Measurements from ENCODE around the gene WNK2.

- TF ChIP-seq, protein P1, sequence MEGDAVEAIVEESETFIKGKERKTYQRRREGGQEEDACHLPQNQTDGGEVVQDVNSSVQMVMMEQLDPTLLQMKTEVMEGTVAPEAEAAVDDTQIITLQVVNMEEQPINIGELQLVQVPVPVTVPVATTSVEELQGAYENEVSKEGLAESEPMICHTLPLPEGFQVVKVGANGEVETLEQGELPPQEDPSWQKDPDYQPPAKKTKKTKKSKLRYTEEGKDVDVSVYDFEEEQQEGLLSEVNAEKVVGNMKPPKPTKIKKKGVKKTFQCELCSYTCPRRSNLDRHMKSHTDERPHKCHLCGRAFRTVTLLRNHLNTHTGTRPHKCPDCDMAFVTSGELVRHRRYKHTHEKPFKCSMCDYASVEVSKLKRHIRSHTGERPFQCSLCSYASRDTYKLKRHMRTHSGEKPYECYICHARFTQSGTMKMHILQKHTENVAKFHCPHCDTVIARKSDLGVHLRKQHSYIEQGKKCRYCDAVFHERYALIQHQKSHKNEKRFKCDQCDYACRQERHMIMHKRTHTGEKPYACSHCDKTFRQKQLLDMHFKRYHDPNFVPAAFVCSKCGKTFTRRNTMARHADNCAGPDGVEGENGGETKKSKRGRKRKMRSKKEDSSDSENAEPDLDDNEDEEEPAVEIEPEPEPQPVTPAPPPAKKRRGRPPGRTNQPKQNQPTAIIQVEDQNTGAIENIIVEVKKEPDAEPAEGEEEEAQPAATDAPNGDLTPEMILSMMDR (IDR thresholded peaks at IDR 0.05; ENCODE audit: insufficient read depth, low read length), result no peak
- TF ChIP-seq POLR2AphosphoS5 (IDR thresholded peaks at IDR 0.05; ENCODE audit: low read depth), result no peak
Observed at GRCh38 chr9:93207326-93207814, 23.4 kb downstream of the WNK2 start.

All from HL-60 (cell line).